ENCODE data around the gene GEMIN4.
"Not testable (repeated sequence)": the region's sequence is repeated elsewhere in the genome, so short reads cannot be mapped to it uniquely, and the experiment has no call there.

Gene GEMIN4

DNA sequence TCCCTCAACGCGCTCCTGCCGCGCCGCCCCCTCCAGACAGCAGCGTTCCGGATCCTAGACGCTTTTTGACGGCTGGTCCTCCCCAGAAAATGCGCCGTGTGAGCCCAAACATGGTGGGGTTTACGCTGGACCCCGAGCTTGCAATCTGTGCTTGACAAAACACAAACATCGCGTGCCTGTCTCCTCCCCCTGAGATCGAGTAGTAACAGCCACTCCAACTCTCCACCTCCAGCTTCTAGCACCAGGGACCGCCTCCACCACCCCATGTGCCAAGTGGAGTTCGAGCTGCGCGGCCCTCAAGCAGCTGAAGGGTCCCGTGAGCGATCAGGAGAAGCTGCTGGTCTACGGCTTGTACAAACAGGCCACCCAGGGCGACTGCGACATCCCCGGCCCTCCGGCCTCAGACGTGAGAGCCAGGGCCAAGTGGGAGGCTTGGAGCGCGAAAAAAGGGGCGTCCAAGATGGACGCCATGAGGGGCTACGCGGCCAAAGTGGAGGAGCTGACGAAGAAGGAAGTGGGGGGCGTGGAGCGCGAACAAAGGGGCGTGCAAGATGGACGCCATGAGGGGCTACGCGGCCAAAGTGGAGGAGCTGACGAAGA, 656 bp upstream of the GEMIN4 start:
- Mint-ChIP-seq H3K4me3 (peak overlapping the region; percentile 93 to 95 (median 95)), H3K27ac (peak overlapping the region; percentile 88 to 96 (median 90)), H3K4me1 (peaks cover 21% of the 10 kb centered on the region), H3K36me3 (ENCODE audit: low read depth) (peaks cover 49% of the 10 kb centered on the region), H3K9me3 (peaks cover 13% of the 10 kb centered on the region), H3K27me3 (ENCODE audit: low read depth) (no peaks in the 10 kb centered on the region)
- TF ChIP-seq CTCF (IDR thresholded peaks at IDR 0.05; ENCODE audit: unreplicated experiment in 3 of 3), result no peak

DNA sequence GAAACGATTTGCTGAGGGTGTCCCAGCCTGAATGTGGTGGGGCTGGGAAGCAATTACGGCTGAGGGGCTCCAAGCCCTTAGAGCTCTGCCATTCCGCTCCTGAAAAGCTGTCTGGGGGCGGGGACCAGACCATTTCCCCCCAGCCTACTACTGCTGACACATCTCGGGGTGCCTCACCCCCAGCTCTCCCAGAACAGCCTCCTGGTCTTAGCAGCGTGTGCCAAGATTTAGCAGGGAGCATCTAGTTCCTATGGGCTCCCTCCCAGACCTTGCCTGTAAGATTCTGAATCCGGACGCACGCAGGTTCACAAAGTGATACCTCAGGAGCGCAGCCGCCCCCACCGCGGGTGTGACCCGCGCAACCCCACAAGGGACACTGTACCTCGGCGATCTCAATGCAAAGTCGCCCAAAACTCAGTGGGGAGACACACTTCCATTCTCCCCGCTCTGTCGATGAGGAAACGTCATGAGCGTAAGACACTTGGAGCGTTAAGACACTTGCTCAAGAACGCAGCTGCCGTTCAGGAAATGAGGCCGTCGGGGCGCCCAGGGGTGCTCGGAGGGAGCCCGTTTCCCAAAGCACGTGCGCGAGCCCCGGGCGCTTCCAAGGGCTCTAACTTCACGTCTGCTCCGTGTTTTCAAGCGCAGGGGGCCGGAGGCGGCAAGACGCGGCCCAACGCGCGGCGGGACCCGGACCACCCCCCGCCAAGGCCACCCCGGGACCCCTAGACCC, 629 bp downstream of the GEMIN4 start:
- TF ChIP-seq CTCF (IDR thresholded peaks at IDR 0.05; ENCODE audit: unreplicated experiment in 3 of 3), result no peak
- Mint-ChIP-seq H3K27me3 (ENCODE audit: low read depth) (no peaks in the 10 kb centered on the region), H3K4me3 (peak overlapping the region; percentile 93 to 99 (median 94)), H3K36me3 (ENCODE audit: low read depth) (peaks cover 52% of the 10 kb centered on the region), H3K27ac (peak overlapping the region; percentile 55 to 87 (median 66)), H3K4me1 (peaks cover 21% of the 10 kb centered on the region), H3K9me3 (peaks cover 13% of the 10 kb centered on the region)

- Mint-ChIP-seq H3K9me3 (peaks cover 13% of the 10 kb centered on the region), H3K4me1 (peaks cover 21% of the 10 kb centered on the region), H3K27ac (peak overlapping the region in 2 of 3 experiments; percentile 46 to 66), H3K4me3 (peak overlapping the region; percentile 93 to 99 (median 94)), H3K27me3 (ENCODE audit: low read depth) (no peaks in the 10 kb centered on the region), H3K36me3 (ENCODE audit: low read depth) (peaks cover 52% of the 10 kb centered on the region)
- no peak for TF ChIP-seq CTCF (IDR thresholded peaks at IDR 0.05; ENCODE audit: unreplicated experiment in 3 of 3)
Observed at GRCh38 chr17:750431-751037, 1.5 kb downstream of the GEMIN4 start.

DNA sequence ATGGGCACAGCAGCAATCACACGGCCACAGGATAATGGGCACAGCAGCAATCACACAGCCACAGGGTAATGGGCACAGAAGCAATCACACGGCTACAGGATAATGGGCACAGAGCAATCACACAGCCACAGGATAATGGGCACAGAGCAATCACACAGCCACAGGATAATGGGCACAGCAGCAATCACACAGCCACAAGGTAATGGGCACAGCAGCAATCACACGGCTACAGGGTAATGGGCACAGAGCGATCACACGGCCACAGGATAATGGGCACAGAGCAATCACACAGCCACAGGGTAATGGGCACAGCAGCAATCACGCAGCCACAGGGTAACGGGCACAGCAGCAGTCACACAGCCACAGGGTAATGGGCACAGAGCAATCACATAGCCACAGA, 2.7 kb downstream of the GEMIN4 start:
- H3K4me3 Mint-ChIP-seq, result peak overlapping the region; percentile 61 to 76 (median 71)
- peaks cover 63% of the 10 kb centered on the region for H3K36me3 Mint-ChIP-seq (ENCODE audit: low read depth)
- peaks cover 21% of the 10 kb centered on the region for H3K4me1 Mint-ChIP-seq
- not testable (repeated sequence) for H3K27ac Mint-ChIP-seq; H3K27me3 Mint-ChIP-seq (ENCODE audit: low read depth)
- H3K9me3 Mint-ChIP-seq, result peaks cover 13% of the 10 kb centered on the region

DNA sequence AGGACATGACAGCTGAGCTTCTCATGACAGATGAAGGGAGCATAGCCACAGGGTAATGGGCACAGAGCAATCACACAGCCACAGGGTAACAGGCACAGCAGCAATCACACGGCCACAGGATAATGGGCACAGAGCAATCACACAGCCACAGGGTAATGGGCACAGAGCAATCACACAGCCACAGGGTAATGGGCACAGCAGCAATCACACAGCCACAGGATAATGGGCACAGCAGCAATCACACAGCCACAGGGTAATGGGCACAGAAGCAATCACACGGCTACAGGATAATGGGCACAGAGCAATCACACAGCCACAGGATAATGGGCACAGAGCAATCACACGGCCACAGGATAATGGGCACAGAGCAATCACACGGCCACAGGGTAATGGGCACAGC, 3.5 kb downstream of the GEMIN4 start:
- Mint-ChIP-seq H3K4me1 (peaks cover 21% of the 10 kb centered on the region), H3K4me3 (peak overlapping the region; percentile 12 to 46 (median 37)), H3K9me3 (peaks cover 13% of the 10 kb centered on the region), H3K36me3 (ENCODE audit: low read depth) (peaks cover 66% of the 10 kb centered on the region)
- not testable (repeated sequence) for H3K27ac Mint-ChIP-seq; H3K27me3 Mint-ChIP-seq (ENCODE audit: low read depth)

- no peak for TF ChIP-seq CTCF (IDR thresholded peaks at IDR 0.05; ENCODE audit: unreplicated experiment in 3 of 3)
- Mint-ChIP-seq H3K27me3 (ENCODE audit: low read depth) (no peaks in the 10 kb centered on the region), H3K9me3 (peaks cover 13% of the 10 kb centered on the region)
Observed at GRCh38 chr17:746783-747629, 5.1 kb downstream of the GEMIN4 start.

More at GRCh38 chr17:746783-747629, 5.1 kb downstream of the GEMIN4 start:
- Mint-ChIP-seq H3K4me3 (no peak overlapping the region), H3K4me1 (peaks cover 16% of the 10 kb centered on the region), H3K27ac (no peak overlapping the region), H3K36me3 (ENCODE audit: low read depth) (peaks cover 79% of the 10 kb centered on the region)
